Common myeloid progenitor, CD34-positive (primary cell): ENCODE data around the gene HOXB3.

Experiments used
- CTCF ChIA-PET: fragments of 350-600 bp; sonication (Branson Sonifier 250); formaldehyde crosslinking; loops from one replicate; lab custom pipeline; 2021; ENCODE audit warnings: antibody characterized with exemption; lab: Charles Lee
- POLR2A ChIA-PET: fragments of 350-600 bp; sonication (Branson Sonifier 250); formaldehyde crosslinking; loops from one replicate; lab custom pipeline; 2021; ENCODE audit warnings: antibody characterized with exemption; lab: Charles Lee
- DNase-seq, 3 donors: peaks; one replicate each; pipeline versions ENCODE4 v3.0.0 to v3.0.0-alpha.2; 2013
- H3K27ac ChIP-seq, 2 experiments: 1 replicate in 1 of 2; 2 replicates in 1 of 2; pipeline ENCODE4 v1.7.0; 2013; ENCODE audit warnings: inconsistent platforms in 2 of 2, low read length in 2 of 2, mild to moderate bottlenecking in 2 of 2, low read depth in 1 of 2, moderate library complexity in 1 of 2; ENCODE audit not compliant: severe bottlenecking in 2 of 2, insufficient read depth in 1 of 2, poor library complexity in 1 of 2
- H3K27me3 ChIP-seq, 5 experiments: replicated peaks in 2 of 5; 1 replicate in 3 of 5; 2 replicates in 2 of 5; pipeline versions ENCODE4 v1.6.1 to v1.7.0; 2013; ENCODE audit warnings: low read length in 4 of 5, mild to moderate bottlenecking in 2 of 5, moderate library complexity in 2 of 5, inconsistent platforms in 1 of 5; ENCODE audit not compliant: insufficient read depth in 5 of 5, control insufficient read depth in 4 of 5
- H3K36me3 ChIP-seq, 4 experiments: 1 replicate in 2 of 4; 2 replicates in 2 of 4; pipeline versions ENCODE4 v1.6.1 to v1.7.0; 2013; ENCODE audit warnings: low read length in 3 of 4, control low read depth in 1 of 4, mild to moderate bottlenecking in 1 of 4; ENCODE audit not compliant: control insufficient read depth in 4 of 4, insufficient read depth in 4 of 4
- H3K4me1 ChIP-seq, 4 experiments: 1 replicate in 3 of 4; 2 replicates in 1 of 4; pipeline versions ENCODE4 v1.6.1 to v1.7.1; 2013; ENCODE audit warnings: low read length in 3 of 4, mild to moderate bottlenecking in 3 of 4, control low read depth in 1 of 4, inconsistent platforms in 1 of 4, moderate library complexity in 1 of 4; ENCODE audit not compliant: control insufficient read depth in 4 of 4, insufficient read depth in 4 of 4; ENCODE audit errors: control extremely low read depth in 1 of 4
- H3K4me3 ChIP-seq, 7 experiments: 1 replicate in 4 of 7; 2 replicates in 3 of 7; pipeline versions ENCODE4 v1.5.1 to v1.7.0; 2013; ENCODE audit warnings: mild to moderate bottlenecking in 7 of 7, low read length in 6 of 7, moderate library complexity in 6 of 7, inconsistent platforms in 2 of 7, low read depth in 2 of 7, control low read depth in 1 of 7; ENCODE audit not compliant: insufficient read depth in 4 of 7, control insufficient read depth in 1 of 7; ENCODE audit errors: extremely low read depth in 1 of 7
- H3K9me3 ChIP-seq, 5 experiments: 1 replicate in 4 of 5; 2 replicates in 1 of 5; pipeline versions ENCODE4 v1.6.1 to v1.7.1; 2013; ENCODE audit warnings: low read length in 4 of 5, mild to moderate bottlenecking in 2 of 5, inconsistent platforms in 1 of 5, low read depth in 1 of 5, moderate library complexity in 1 of 5; ENCODE audit not compliant: control insufficient read depth in 4 of 5, insufficient read depth in 2 of 5; ENCODE audit errors: control extremely low read depth in 1 of 5
- WGBS: methylation state at CpG from one replicate; pipeline ENCODE4 v1.1.5; 2013; ENCODE audit not compliant: insufficient coverage; 5-methylcytosine and 5-hydroxymethylcytosine counted together

HOXB3 gene

GRCh38 chr17:48596735-48597527 is 6.9 kb upstream of the HOXB3 start:
- Histone ChIP-seq H3K9me3 (no peaks in the 10 kb centered on the region), H3K27ac (no peak overlapping the region), H3K36me3 (peaks cover 0 to 3% (median 0%) of the 10 kb centered on the region in 4 experiments), H3K4me3 (peak overlapping the region; percentile 53 to 82 (median 71)), H3K4me1 (peaks cover 2 to 65% (median 46%) of the 10 kb centered on the region in 4 experiments), H3K27me3 (peaks cover 0 to 43% (median 19%) of the 10 kb centered on the region in 5 experiments)
- ChIA-PET POLR2A (interaction anchor here (1.2 to 2.2 kb wide), 2 partner anchors 9 to 17 kb away, joined by 3 to 7 read pairs; no protein-coding TSS in a partner anchor), CTCF (interaction anchor here (0.8 to 1.0 kb wide), 3 partner anchors 20 to 286 kb away, joined by 3 to 4 read pairs (median 3); no protein-coding TSS in a partner anchor)
- DNase-seq: peak in 2 of 3 donors; percentile 58 to 67
- WGBS: 2% methylated on average over 15 of the region's 26 CpGs

- ChIA-PET POLR2A (interaction anchor here (1.2 to 2.2 kb wide), 2 partner anchors 8 to 18 kb away, joined by 3 to 7 read pairs; no protein-coding TSS in a partner anchor), CTCF (interaction anchor here (0.8 to 1.0 kb wide), 4 partner anchors 9 to 285 kb away, joined by 3 to 4 read pairs (median 3); no protein-coding TSS in a partner anchor)
- WGBS: 12% methylated on average over 45 of the region's 54 CpGs
- H3K9me3 ChIP-seq: no peaks in the 10 kb centered on the region
- peaks cover 0 to 44% (median 13%) of the 10 kb centered on the region in 5 experiments for H3K27me3 ChIP-seq
- H3K4me1 ChIP-seq: peaks cover 2 to 65% (median 46%) of the 10 kb centered on the region in 4 experiments
- H3K36me3 ChIP-seq: peaks cover 0 to 3% (median 0%) of the 10 kb centered on the region in 4 experiments
- peak overlapping the region in 5 of 7 experiments; percentile 53 to 82 (median 78) for H3K4me3 ChIP-seq
- DNase-seq: peak in 2 of 3 donors; percentile 66 to 75
- no peak overlapping the region for H3K27ac ChIP-seq
Measured at GRCh38 chr17:48596000-48596734, 6.1 kb upstream of the HOXB3 start.

- Histone ChIP-seq H3K27me3 (peaks cover 0 to 40% (median 11%) of the 10 kb centered on the region in 5 experiments), H3K9me3 (no peaks in the 10 kb centered on the region), H3K4me3 (peak overlapping the region in 3 of 7 experiments; percentile 78 to 82 (median 80)), H3K27ac (no peak overlapping the region), H3K4me1 (peaks cover 2 to 72% (median 50%) of the 10 kb centered on the region in 4 experiments), H3K36me3 (peaks cover 0 to 3% (median 0%) of the 10 kb centered on the region in 4 experiments)
- ChIA-PET POLR2A (interaction anchor here (2.2 kb wide), 1 partner anchor 8 kb away, joined by 7 read pairs; no protein-coding TSS in a partner anchor), CTCF (interaction anchor here (0.6 to 4.3 kb wide), 6 partner anchors 8 to 260 kb away, joined by 3 to 31 read pairs (median 4); no protein-coding TSS in a partner anchor)
- DNase-seq: no peak
- WGBS: 92% methylated on average over 14 of the region's 25 CpGs
Measured at GRCh38 chr17:48595278-48595999, 5.4 kb upstream of the HOXB3 start.

GRCh38 chr17:48594538-48595277 is 4.7 kb upstream of the HOXB3 start:
- POLR2A ChIA-PET: no interaction called here
- 75% methylated on average over 19 of the region's 25 CpGs for WGBS
- Histone ChIP-seq H3K4me1 (peaks cover 3 to 77% (median 56%) of the 10 kb centered on the region in 4 experiments), H3K4me3 (peak overlapping the region in 3 of 7 experiments; percentile 43 to 97 (median 90)), H3K27me3 (peaks cover 0 to 38% (median 10%) of the 10 kb centered on the region in 5 experiments), H3K36me3 (peaks cover 0 to 3% (median 0%) of the 10 kb centered on the region in 4 experiments), H3K9me3 (no peaks in the 10 kb centered on the region), H3K27ac (no peak overlapping the region)
- CTCF ChIA-PET: interaction anchor here (0.6 to 4.3 kb wide), 7 partner anchors 18 to 260 kb away, joined by 3 to 31 read pairs (median 4); no protein-coding TSS in a partner anchor
- DNase-seq: no peak

GRCh38 chr17:48593840-48594537 is 3.9 kb upstream of the HOXB3 start:
- H3K4me1 ChIP-seq: peaks cover 4 to 83% (median 61%) of the 10 kb centered on the region in 4 experiments
- H3K4me3 ChIP-seq: peak overlapping the region in 6 of 7 experiments; percentile 43 to 97 (median 74)
- H3K9me3 ChIP-seq: no peaks in the 10 kb centered on the region
- DNase-seq: peak; percentile 82 to 86 (median 86)
- ChIA-PET CTCF (interaction anchor here (0.7 to 4.3 kb wide), 17 partner anchors 19 to 376 kb away, joined by 3 to 31 read pairs (median 7); no protein-coding TSS in a partner anchor), POLR2A (no interaction called here)
- 19% methylated on average over 32 of the region's 37 CpGs for WGBS
- H3K27ac ChIP-seq: no peak overlapping the region
- peaks cover 0 to 32% (median 4%) of the 10 kb centered on the region in 5 experiments for H3K27me3 ChIP-seq
- H3K36me3 ChIP-seq: peaks cover 0 to 3% (median 0%) of the 10 kb centered on the region in 4 experiments
